Loucy (cell line): ENCODE results near the gene SUMO1.

Source experiments
- CTCF ChIP-seq: fragments of 200-600 bp; sonication (generic); conservative IDR thresholded peaks from 2 replicates; pipeline ENCODE4 v1.5.1; 2014; ENCODE audit warnings: mild to moderate bottlenecking, antibody characterized with exemption, low read length
- EZH2phosphoT487 ChIP-seq: fragments of 200-600 bp; IDR thresholded peaks from 2 replicates; pipeline ENCODE4 v1.6.1; 2018; ENCODE audit warnings: antibody characterized with exemption, mild to moderate bottlenecking, moderate library complexity, borderline replicate concordance

DNA sequence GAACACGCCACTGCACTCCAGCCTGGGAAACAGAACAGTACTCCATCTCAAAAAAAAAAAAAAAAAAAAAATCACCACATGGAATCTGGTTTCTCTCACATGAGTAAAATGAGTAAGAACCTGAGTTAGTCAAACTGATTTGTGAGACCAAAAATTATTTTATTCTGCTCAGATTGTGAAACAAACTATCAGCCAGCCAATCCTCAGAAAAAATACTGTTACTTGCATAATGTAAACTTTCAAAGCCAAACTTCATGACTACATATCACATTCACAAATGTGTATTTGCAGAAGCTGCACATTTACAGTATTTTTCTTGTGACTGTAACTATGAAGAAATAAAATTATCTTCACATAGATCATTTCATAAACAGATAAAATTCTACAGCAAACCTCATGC is 23.2 kb downstream of the SUMO1 start:
- TF ChIP-seq CTCF (no peak), EZH2phosphoT487 (no peak)
